HG03520 (cell line): ENCODE results near the gene HIPK2.

Source experiments
- ATAC-seq: cut with Tn5 transposase; IDR thresholded peaks from one replicate; pipeline ENCODE4 v1.9.1; 2021; ENCODE audit warnings: mild to moderate bottlenecking, moderate library complexity; ENCODE audit not compliant: unreplicated experiment

Gene HIPK2

GRCh38 chr7:139574618-139575337 lies 203.0 kb downstream of the HIPK2 start:
- ATAC-seq = no peak

GRCh38 chr7:139573871-139574270 lies 203.9 kb downstream of the HIPK2 start:
- no peak for ATAC-seq

- no peak for ATAC-seq
Observed at GRCh38 chr7:139572704-139573385, 205.0 kb downstream of the HIPK2 start.

GRCh38 chr7:139572071-139572470 lies 205.7 kb downstream of the HIPK2 start:
- no peak for ATAC-seq

GRCh38 chr7:139571651-139572050 lies 206.1 kb downstream of the HIPK2 start:
- ATAC-seq = no peak

- no peak for ATAC-seq
Observed at GRCh38 chr7:139571190-139571589, 206.6 kb downstream of the HIPK2 start.

GRCh38 chr7:139570626-139571025 lies 207.2 kb downstream of the HIPK2 start:
- ATAC-seq = no peak

GRCh38 chr7:139570119-139570518 lies 207.7 kb downstream of the HIPK2 start:
- ATAC-seq = no peak

GRCh38 chr7:139568813-139569490 lies 208.8 kb downstream of the HIPK2 start:
- ATAC-seq = no peak

GRCh38 chr7:139568346-139568675 lies 209.5 kb downstream of the HIPK2 start:
- no peak for ATAC-seq

- no peak for ATAC-seq
Observed at GRCh38 chr7:139567647-139568345, 210.0 kb downstream of the HIPK2 start.

- ATAC-seq = no peak
Observed at GRCh38 chr7:139566736-139567646, 210.8 kb downstream of the HIPK2 start.

- ATAC-seq = no peak
Observed at GRCh38 chr7:139566075-139566474, 211.7 kb downstream of the HIPK2 start.

- ATAC-seq = no peak
Observed at GRCh38 chr7:139563856-139564255, 213.9 kb downstream of the HIPK2 start.

GRCh38 chr7:139562961-139563565 lies 214.7 kb downstream of the HIPK2 start:
- no peak for ATAC-seq

- ATAC-seq = no peak
Observed at GRCh38 chr7:139562491-139562890, 215.3 kb downstream of the HIPK2 start.

GRCh38 chr7:139560678-139561077 lies 217.1 kb downstream of the HIPK2 start:
- no peak for ATAC-seq

- ATAC-seq = no peak
Observed at GRCh38 chr7:139560199-139560598, 217.6 kb downstream of the HIPK2 start.

- no peak for ATAC-seq
Observed at GRCh38 chr7:139559364-139560105, 218.3 kb downstream of the HIPK2 start.
